Hindlimb muscle (tissue), 1 donor: ENCODE measurements around the gene TRIML1. TPM values are rescaled to one million over a fixed set of nuclear protein-coding genes. Genes with fewer than 3 reads are reported as not detected.
"Not testable (repeated sequence)": the region's sequence is repeated elsewhere in the genome, so short reads cannot be mapped to it uniquely, and the experiment has no call there.

Experiments
- DNase-seq: peaks from one replicate; pipeline ENCODE4 v3.0.0-alpha.2; 2013
- polyA plus RNA-seq: library from polyadenylated mRNA; unstranded; fragments of 120-200 nt; gene quantifications from one replicate; pipeline ENCODE4 v1.2.1, GENCODE V29; 2013; ENCODE audit not compliant: insufficient read length

Gene TRIML1
- polyA plus RNA-seq, 1 donor = not detected

- no peak for DNase-seq
Observed at GRCh38 chr4:188154668-188155405, 15.6 kb downstream of the TRIML1 start.

- no peak for DNase-seq
Observed at GRCh38 chr4:188158336-188158735, 19.1 kb downstream of the TRIML1 start.

- DNase-seq = not testable (repeated sequence)
Observed at GRCh38 chr4:188159513-188160226, 20.4 kb downstream of the TRIML1 start.

- peak; percentile 5 for DNase-seq
Observed at GRCh38 chr4:188160406-188160805, 21.2 kb downstream of the TRIML1 start.

GRCh38 chr4:188161167-188161566, 21.9 kb downstream of the TRIML1 start:
- DNase-seq = no peak

GRCh38 chr4:188162698-188163097, 23.5 kb downstream of the TRIML1 start:
- DNase-seq = no peak

- no peak for DNase-seq
Observed at GRCh38 chr4:188168726-188169373, 29.6 kb downstream of the TRIML1 start.

- no peak for DNase-seq
Observed at GRCh38 chr4:188171551-188171950, 32.3 kb downstream of the TRIML1 start.

- DNase-seq = no peak
Observed at GRCh38 chr4:188175288-188175687, 36.0 kb downstream of the TRIML1 start.

- no peak for DNase-seq
Observed at GRCh38 chr4:188177997-188178675, 38.9 kb downstream of the TRIML1 start.

GRCh38 chr4:188178806-188179205, 39.6 kb downstream of the TRIML1 start:
- DNase-seq = no peak

- DNase-seq = no peak
Observed at GRCh38 chr4:188187106-188187505, 47.9 kb downstream of the TRIML1 start.

GRCh38 chr4:188190461-188190860, 51.2 kb downstream of the TRIML1 start:
- peak; percentile 9 for DNase-seq

GRCh38 chr4:188194421-188194820, 55.2 kb downstream of the TRIML1 start:
- peak; percentile 34 for DNase-seq

- peak; percentile 78 for DNase-seq
Observed at GRCh38 chr4:188195389-188195985, 56.2 kb downstream of the TRIML1 start.

- DNase-seq = no peak
Observed at GRCh38 chr4:188196134-188196735, 57.0 kb downstream of the TRIML1 start.

Other genes starting within 250 kb of the TRIML1 start
- gene ZFP42, start 143.7 kb upstream of the TRIML1 start, polyA plus RNA-seq = 0.12 TPM
- not detected for gene TRIML2, start 29.8 kb upstream of the TRIML1 start, polyA plus RNA-seq